H7 (cell line): ENCODE results near the gene TSPAN11. TPM values are rescaled to one million over a fixed set of nuclear protein-coding genes. Genes with fewer than 3 reads are reported as not detected.

Source experiments
- DNase-seq: peaks from one replicate; pipeline ENCODE4 v3.0.0; 2012
- H3K27me3 ChIP-seq: 2 replicates; pipeline ENCODE4 v1.6.0; 2011; ENCODE audit warnings: mild to moderate bottlenecking, low read length; ENCODE audit not compliant: control insufficient read depth, insufficient read depth
- H3K36me3 ChIP-seq: replicated peaks from 2 replicates; pipeline ENCODE4 v1.5.1; 2011; ENCODE audit warnings: low read length; ENCODE audit not compliant: control insufficient read depth, insufficient read depth
- H3K4me3 ChIP-seq: 2 replicates; pipeline ENCODE4 v1.5.1; 2011; ENCODE audit warnings: low read depth, mild to moderate bottlenecking, control low read depth, low read length, moderate library complexity; ENCODE audit not compliant: insufficient read depth
- total RNA-seq: library from RNA; depleted of rRNA; stranded (reverse); fragments of >200 nt; shearing (Covaris generic); gene quantifications from 2 replicates; pipeline ENCODE4 v1.2.3, GENCODE V29; 2014

The TSPAN11 gene
- total RNA-seq, 1 experiment from 2014 or later = 0.42 TPM

- Histone ChIP-seq H3K4me3 (no peak overlapping the region), H3K27me3 (peaks cover 1% of the 10 kb centered on the region), H3K36me3 (no peaks in the 10 kb centered on the region)
- DNase-seq = peak; percentile 72
Measured at GRCh38 chr12:30973830-30974229, 47.3 kb downstream of the TSPAN11 start.

GRCh38 chr12:30974746-30975500 is 48.4 kb downstream of the TSPAN11 start:
- Histone ChIP-seq H3K4me3 (no peak overlapping the region), H3K27me3 (no peaks in the 10 kb centered on the region; the same call in 1 of the 2 replicates), H3K36me3 (no peaks in the 10 kb centered on the region)
- DNase-seq = no peak

- H3K27me3 ChIP-seq = no peaks in the 10 kb centered on the region; the same call in 1 of the 2 replicates
- no peaks in the 10 kb centered on the region for H3K36me3 ChIP-seq
- H3K4me3 ChIP-seq = no peak overlapping the region
- DNase-seq = no peak
Measured at GRCh38 chr12:30975581-30975980, 49.0 kb downstream of the TSPAN11 start.

- no peak for DNase-seq
- Histone ChIP-seq H3K27me3 (no peaks in the 10 kb centered on the region; the same call in 1 of the 2 replicates), H3K36me3 (no peaks in the 10 kb centered on the region), H3K4me3 (no peak overlapping the region)
Measured at GRCh38 chr12:30976206-30976605, 49.7 kb downstream of the TSPAN11 start.

- Histone ChIP-seq H3K36me3 (no peaks in the 10 kb centered on the region), H3K4me3 (no peak overlapping the region), H3K27me3 (no peaks in the 10 kb centered on the region; the same call in 1 of the 2 replicates)
- no peak for DNase-seq
Measured at GRCh38 chr12:30977124-30977523, 50.6 kb downstream of the TSPAN11 start.

GRCh38 chr12:30977537-30978349 is 51.2 kb downstream of the TSPAN11 start:
- DNase-seq = no peak
- Histone ChIP-seq H3K27me3 (no peaks in the 10 kb centered on the region; the same call in 1 of the 2 replicates), H3K4me3 (no peak overlapping the region), H3K36me3 (no peaks in the 10 kb centered on the region)

GRCh38 chr12:30978639-30979038 is 52.1 kb downstream of the TSPAN11 start:
- no peak overlapping the region for H3K4me3 ChIP-seq
- H3K36me3 ChIP-seq = no peaks in the 10 kb centered on the region
- H3K27me3 ChIP-seq = no peaks in the 10 kb centered on the region
- DNase-seq = no peak

- Histone ChIP-seq H3K36me3 (no peaks in the 10 kb centered on the region), H3K27me3 (no peaks in the 10 kb centered on the region), H3K4me3 (no peak overlapping the region)
- DNase-seq = no peak
Measured at GRCh38 chr12:30979371-30980259, 53.1 kb downstream of the TSPAN11 start.

- Histone ChIP-seq H3K36me3 (no peaks in the 10 kb centered on the region), H3K4me3 (no peak overlapping the region), H3K27me3 (no peaks in the 10 kb centered on the region)
- no peak for DNase-seq
Measured at GRCh38 chr12:30980955-30981662, 54.6 kb downstream of the TSPAN11 start.

GRCh38 chr12:30982413-30982812 is 55.9 kb downstream of the TSPAN11 start:
- no peak overlapping the region for H3K4me3 ChIP-seq
- no peaks in the 10 kb centered on the region for H3K27me3 ChIP-seq
- no peaks in the 10 kb centered on the region for H3K36me3 ChIP-seq
- DNase-seq = no peak

GRCh38 chr12:30985814-30986452 is 59.4 kb downstream of the TSPAN11 start:
- Histone ChIP-seq H3K4me3 (no peak overlapping the region), H3K36me3 (no peaks in the 10 kb centered on the region), H3K27me3 (no peaks in the 10 kb centered on the region)
- peak; percentile 94 for DNase-seq

GRCh38 chr12:30988086-30988485 is 61.5 kb downstream of the TSPAN11 start:
- DNase-seq = no peak
- no peaks in the 10 kb centered on the region for H3K27me3 ChIP-seq
- no peak overlapping the region for H3K4me3 ChIP-seq
- H3K36me3 ChIP-seq = no peaks in the 10 kb centered on the region

- no peak for DNase-seq
- Histone ChIP-seq H3K4me3 (no peak overlapping the region), H3K27me3 (no peaks in the 10 kb centered on the region)
Measured at GRCh38 chr12:30988646-30989286, 62.2 kb downstream of the TSPAN11 start.

More at GRCh38 chr12:30988646-30989286, 62.2 kb downstream of the TSPAN11 start:
- no peaks in the 10 kb centered on the region for H3K36me3 ChIP-seq
